GM11168 (cell line): Measurements from ENCODE around the gene XAB2.
"Not testable (repeated sequence)": the region's sequence is repeated elsewhere in the genome, so short reads cannot be mapped to it uniquely, and the experiment has no call there.

Experiments used
- in situ Hi-C: fragments of 300-500 bp; cut with MboI; formaldehyde crosslinking; loops from one replicate; pipeline ENCODE4 v1.12.0; 2022; ENCODE audit warnings: low sequenced_read_pairs; ENCODE audit not compliant: unreplicated experiment

Gene XAB2

DNA sequence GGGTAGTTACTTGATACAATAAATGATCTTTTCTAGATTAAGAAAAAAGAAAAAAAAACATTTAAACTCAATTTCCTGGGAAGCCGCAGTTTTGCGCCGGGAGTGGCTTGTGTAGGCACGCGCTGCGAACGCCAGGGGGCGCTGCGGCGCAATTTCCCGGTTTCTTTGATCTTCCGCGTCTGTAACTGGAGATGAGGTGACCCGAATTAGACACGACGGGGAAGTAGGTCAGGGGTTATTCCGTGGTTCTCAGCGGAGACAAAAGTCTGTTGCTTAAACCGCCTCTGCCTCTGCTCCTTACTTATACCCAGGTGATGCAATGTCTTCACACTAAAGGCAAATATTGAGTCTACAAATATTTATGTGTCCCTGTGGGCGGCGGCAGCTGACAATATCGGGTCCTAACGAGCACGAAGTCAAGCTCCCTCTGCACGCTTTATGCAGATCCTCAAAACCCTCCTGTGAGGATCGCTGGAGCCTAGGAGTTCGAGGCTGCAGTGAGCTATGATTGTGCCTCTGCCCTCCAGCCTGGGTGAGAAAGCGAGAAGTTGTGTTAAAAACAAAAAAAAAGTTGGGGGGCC is 22.8 kb upstream of the XAB2 start:
- in situ Hi-C loops, result no loop called here

DNA sequence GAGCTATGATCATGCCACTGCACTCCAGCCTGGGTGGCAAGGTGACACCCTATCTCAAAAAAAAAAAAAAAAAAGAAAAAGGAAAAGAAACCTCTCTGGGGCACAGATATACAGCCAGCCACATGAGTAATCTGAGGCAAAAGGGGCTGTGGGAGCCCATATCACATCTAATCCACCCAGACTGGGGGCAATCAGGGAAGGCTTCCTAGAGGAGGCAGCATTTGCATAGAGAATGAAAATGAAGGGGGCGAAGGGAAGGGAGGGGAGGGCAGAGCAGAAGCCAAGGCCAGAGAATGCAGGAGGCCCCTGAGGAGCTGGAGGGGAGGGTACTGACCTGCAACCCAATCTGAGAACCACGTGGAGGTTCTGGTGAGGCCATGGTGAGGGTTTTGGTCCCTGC is 20.8 kb upstream of the XAB2 start:
- in situ Hi-C loops, result no loop called here

DNA sequence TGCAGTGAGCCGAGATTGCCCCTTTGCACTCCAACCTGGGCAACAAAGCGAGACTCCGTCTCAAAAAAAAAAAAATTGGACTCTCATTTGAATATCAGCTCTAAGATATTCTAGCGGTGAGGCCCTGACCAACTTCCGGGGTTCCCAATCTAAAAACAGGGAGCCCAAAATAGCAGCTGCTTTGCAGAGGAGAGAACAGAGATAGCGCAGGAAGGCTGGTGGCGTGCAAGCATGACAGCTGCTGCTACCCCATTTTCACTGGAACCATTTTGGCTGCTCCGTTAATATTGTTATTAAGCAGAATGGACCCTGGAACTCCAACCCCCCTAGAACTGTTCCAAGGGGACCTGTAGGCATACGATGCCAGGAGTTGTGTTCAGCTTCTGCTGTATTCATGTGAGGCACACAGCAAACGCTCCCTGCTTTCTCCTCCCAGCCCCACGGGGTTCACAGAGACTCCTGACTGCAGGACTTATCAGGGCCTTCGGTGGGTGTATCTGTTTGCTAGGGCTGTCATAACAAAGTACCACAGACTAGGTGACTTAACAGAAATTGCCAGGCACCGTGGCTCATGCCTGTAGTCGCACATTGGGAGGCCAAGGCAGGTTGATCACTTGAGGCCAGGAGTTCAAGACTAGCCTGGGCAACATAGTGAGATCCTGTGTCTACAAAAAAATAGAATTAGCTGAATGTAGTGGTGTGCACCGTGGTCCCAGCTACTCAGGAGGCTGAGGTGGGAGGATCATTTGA is 19.1 kb upstream of the XAB2 start:
- in situ Hi-C loops, result no loop called here

DNA sequence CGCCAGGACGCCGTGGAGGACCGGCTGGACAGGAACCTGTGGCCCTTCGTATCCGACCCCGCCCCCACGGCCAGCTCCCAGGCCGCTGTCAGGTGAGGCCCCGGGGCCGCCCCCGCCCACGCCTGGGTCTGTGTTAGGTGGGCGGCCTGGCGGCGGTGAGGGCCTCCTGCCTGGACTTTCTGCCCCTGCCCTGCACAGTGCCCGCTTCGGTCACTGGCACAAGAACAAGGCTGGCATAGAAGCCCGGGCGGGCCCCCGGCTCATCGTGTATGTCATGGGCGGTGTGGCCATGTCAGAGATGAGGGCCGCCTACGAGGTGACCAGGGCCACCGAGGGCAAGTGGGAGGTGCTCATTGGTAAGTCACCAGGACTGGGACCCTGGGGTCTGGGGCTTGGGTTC is 17.8 kb upstream of the XAB2 start:
- in situ Hi-C loops, result no loop called here

DNA sequence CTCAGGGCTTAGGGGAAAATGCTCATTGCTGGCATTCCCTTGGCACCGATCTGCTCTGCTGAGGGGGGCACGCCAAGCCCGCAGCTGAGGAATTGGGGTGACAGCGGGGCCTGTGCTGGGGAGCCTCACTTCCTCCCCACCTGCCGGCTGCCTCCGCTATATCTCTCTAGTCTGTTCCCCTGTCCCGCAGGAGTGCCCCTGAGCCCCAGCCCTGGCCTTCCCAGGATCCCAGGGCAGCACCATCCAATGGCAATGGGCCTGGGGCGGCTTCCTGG is 17.0 kb upstream of the XAB2 start:
- in situ Hi-C loops, result no loop called here

DNA sequence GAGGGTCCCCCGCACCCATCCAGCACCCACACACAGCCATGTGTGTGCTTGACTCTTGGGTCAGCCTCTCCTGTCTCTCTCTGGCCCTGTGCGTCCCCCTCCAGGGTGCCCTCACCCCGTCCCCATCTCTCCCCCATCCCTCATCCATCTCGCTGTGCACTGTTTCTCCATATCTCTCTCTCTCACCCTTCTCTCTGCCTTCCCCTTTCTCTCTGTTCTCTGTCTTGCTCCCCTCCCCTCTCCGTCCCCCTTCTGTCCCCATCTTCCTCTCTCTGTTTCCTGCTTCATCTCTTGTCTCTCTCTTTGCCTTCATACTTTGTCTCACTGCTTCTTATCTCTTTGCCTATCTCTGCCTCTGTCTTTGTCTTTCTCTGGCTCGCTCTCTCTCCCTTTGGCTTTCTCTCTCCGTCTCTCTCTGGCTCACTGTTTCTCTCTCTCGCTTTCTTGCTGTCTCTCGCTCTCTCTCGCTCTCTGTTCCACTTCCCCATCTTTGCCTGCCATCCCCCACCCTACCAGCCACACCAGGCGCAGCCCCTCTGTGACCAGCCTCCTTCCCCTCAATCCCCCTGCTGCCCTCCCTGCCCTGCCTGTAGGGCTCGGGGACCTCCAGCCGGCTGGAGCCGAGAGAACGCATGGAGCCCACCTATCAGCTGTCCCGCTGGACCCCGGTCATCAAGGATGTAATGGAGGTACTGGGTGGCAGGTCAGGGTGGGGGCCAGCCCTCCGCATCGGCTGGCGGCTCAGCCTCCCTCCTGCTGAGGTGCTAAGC is 16.5 kb upstream of the XAB2 start:
- in situ Hi-C loops, result no loop called here

DNA sequence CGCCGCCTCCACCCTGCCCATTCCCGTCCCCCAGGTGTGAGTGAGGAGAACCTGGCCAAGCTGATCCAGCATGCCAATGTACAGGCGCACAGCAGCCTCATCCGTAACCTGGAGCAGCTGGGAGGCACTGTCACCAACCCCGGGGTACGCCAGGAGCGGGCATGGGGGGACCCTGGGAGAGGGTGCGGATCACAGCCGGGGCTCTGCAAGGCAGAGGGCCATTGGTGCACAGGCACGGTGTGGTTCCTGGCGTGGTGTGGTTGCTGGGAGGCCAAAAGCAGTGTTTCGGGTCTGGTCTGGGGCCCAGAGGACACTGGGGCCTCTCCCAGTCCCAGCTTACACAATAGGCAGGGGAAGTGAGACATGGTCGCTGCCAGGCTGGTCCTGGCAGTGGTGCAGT is 15.8 kb upstream of the XAB2 start:
- in situ Hi-C loops, result no loop called here

DNA sequence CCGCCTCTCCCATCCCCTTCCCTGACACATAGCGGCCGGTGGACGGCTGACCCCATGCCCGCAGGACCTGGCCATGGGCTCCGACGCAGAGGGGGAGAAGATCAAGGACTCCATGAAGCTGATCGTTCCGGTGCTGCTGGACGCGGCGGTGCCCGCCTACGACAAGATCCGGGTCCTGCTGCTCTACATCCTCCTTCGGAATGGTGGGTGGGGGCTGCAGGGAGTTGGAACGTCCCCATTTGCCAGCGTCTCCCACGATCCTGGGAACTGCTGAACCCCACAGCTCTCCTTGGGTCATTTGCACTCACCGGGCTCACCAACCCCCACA is 15.2 kb upstream of the XAB2 start:
- in situ Hi-C loops, result no loop called here

DNA sequence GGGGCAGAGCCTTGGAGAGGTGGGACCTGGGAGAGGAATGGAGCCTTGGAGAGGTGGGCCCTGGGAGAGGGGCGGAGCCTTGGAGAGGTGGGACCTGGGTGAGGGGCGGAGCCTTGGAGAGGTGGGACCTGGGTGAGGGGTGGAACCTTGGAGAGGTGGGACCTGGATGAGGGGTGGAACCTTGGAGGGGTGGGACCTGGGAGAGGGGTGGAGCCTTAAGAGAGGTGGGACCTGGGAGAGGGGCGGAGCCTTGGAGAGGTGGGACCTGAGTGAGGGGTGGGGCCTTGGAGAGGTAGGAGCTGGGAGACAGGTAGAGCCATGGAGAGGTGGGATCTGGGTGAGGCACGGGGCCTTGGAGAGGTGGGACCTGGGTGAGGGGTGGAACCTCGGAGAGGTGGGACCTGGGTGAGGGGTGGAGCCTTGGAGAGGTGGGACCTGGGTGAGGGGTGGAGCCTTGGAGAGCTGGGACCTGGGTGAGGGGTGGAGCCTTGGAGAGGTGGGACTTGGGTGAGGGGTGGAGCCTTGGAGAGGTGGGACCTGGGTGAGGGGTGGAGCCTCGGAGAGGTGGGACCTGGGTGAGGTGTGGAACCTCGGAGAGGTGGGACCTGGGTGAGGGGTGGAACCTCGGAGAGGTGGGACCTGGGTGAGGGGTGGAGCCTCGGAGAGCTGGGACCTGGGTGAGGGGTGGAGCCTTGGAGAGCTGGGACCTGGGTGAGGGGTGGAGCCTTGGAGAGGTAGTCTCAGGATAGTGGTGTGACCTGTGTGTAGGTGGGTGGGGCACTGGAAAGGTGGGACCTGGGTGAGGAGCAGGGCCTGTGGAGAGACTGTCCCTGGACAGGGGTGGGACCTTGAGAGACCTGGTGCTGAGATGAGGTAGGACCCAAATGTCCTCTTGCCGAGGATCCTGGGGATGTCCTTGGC is 14.5 kb upstream of the XAB2 start:
- in situ Hi-C loops, result not testable (repeated sequence)

DNA sequence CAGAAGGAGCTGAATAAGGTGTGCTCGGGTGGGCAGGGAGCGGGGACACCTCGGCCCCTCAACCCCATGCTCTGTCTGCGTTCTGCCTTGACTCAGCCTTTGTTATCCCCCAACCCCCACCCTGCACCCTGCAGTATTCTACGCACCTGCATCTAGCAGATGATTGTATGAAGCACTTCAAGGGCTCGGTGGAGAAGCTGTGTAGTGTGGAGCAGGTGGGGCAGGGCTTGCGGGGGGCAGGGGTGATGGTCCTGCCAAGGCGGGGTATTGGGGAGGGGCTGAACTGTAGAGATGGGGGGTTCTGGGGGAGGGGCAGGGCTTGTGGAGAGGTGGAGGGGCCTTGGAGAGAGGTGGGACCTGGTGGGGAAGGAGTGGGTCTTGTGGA is 13.7 kb upstream of the XAB2 start:
- in situ Hi-C loops, result no loop called here

DNA sequence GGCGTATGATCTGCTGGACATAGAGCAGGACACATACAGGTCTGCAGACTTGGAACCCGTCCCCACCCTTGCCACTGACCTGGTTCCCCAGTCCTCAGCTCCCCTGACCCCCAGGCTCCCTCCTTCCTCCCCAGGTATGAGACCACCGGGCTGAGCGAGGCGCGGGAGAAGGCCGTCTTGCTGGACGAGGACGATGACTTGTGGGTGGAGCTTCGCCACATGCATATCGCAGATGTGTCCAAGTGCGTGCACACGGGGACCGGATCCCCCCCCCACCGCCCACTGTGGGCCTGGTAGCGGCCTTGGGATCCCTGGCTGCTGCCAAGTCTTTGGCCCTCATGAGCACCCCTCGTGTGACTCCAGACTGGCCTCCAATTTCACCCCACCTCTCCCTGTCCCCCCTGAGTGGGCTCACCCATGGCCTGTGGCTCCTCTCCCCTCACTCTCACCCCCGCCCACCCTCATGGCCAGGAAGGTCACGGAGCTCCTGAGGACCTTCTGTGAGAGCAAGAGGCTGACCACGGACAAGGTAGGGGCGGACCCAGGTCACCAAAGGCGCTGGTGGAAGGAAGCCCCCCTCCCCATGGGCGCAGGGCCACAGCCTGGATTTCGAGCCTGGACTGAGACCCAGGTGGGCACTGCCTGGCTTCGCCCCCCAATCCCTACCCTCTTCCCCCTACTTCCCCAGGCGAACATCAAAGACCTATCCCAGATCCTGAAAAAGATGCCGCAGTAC is 13.1 kb upstream of the XAB2 start:
- in situ Hi-C loops, result no loop called here

DNA sequence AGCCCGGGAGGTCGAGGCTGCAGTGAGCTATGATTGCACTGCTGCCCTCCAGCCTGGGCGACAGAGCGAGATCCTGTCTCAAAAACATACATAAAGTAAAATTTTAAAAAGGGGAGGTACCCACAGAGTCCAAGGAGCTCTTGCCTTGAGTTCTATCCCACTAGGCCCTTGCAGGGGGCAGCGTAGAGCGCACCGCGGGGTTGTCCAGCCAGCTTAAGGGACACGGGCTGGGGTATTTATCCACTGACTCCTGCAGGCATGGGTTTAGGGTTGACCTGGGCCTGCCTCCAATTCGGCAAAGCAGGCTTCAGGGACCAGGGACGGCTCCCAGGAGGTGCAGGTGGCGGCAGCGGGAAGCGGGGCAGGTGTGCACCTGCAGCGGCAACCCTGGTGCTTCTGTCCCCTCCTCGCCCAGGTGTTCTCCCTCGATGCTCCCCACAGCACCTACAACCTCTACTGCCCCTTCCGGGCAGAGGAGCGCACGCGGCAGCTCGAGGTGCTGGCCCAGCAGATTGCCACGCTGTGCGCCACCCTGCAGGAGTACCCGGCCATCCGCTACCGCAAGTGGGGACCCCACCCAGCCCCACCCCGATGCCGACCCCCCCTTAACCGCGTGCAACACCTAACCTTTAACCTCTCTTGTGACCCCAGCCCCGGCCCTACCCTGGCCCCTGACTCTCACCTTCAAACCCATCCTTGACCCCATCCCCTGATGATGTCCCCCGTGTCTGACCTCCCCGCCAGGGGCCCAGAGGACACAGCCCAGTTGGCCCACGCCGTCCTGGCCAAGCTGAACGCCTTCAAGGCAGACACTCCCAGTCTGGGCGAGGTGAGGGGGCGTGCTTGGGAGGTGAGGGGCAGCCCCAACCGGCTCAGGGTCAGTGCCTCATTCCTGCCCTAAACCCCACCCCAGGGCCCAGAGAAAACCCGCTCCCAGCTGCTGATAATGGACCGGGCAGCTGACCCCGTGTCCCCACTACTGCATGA is 12.2 kb upstream of the XAB2 start:
- in situ Hi-C loops, result no loop called here

DNA sequence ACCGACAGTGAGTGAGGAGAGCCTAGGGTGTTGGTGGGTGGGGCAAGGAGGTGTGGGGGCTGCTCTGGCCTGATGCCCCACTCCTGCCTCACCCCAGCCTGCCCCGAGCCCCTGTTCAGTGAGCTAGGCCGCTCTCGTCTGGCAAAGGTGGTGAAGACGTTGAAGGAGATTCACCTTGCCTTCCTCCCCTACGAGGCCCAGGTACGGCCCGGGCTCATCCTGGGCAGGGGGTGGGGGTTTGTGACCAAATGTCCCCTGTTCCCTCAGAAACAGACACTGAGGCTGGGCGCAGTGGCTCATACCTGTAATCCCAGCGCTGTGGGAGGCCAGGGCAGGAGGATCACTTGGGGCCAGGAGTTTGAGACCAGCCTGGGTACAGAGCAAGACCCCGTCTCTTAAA is 11.5 kb upstream of the XAB2 start:
- in situ Hi-C loops, result no loop called here

DNA sequence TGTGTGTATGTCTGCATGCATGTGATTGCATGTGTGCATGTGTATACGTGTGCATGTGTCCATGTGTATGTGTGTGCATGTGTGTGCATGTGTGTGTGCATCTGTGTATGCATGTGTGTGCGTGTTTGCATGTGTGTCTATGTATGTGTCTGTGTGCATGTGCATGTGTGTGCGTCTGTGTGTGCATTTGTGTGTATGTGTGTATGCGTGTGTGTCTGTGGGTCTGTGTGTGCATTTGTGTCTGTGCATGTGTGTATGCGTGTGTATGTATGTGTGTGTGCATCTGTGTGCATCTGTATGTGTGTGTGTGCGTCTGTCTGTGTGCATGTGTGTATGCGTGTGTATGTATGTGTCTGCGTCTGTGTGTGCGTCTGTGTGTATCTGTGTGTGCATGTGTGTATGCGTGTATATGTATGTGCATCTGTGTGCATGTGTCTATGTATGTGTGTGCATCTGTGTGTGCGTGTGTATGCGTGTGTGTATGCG is 10.6 kb upstream of the XAB2 start:
- in situ Hi-C loops, result no loop called here

DNA sequence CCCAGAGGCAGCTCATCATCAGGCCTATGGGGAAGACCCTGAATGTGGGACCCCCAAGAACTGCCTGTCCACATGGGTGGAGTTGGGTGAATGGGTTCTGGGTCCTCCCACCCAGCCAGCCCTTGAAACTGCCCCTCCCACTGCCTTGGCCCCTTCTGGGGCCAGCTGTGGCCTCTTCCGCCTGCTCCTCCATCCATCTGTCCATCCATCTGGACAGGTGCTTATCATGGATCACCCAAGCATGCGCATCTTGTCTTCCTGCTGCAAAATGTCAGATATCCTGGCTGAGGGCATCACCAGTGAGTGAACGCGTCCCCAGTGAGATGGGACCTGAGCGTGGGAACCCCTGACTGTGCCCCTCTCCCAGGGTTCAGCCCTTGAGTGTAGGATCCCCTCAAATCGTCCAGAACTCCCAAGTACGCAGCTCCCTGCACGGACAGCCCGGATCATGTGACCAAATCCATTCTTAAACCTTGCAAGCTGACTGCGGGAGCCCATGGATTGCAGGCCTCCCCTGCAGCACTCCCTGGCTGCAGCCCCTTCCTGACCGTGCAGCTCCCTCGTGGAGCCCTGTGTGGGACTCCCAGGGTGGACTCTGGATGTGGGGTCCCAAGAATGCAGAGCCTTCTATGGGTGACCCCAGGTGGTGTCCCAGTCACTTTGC is 9.6 kb upstream of the XAB2 start:
- in situ Hi-C loops, result no loop called here

DNA sequence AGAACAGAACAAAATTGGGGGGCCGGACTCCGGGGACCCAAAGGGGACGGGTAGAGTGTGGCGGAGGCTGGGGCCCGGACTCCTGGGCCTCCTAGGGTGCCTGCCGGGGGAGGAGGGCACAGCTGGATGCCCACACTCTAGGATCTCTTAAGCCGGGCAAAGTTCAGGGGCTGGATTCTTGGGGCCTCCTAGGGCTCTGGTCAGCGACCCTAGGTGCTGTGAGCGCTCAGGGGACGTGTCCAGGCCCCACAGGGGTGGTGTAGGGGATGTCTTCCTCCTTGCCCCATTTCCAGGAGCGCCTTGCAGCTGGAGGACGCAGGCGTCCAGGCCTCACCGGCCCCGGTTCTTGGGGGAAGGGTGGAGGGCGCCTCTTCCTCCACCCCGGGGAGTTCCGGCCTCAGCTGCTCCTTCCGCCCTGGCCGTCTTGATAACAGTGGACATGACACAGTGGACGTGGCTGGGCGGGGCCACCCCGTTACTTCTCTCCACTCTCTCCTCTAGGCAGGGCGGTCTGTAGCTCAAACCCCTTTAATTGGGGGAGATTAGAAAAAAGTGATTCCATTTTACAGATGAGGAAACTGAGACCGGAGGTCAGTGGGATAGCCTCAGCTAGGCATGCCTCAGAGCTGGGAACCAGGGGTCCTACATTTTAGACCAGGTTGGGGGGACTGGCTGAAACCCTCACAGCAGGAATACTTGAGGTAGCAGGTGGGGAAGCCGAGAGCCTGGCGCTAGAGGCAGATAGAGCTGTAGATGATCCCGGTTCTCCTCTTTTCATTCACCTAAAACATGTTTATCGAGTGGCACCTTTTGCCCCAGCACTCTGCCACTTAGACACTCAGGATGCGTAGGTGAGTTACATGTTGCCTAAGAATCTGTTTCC is 8.3 kb upstream of the XAB2 start:
- in situ Hi-C loops, result no loop called here

DNA sequence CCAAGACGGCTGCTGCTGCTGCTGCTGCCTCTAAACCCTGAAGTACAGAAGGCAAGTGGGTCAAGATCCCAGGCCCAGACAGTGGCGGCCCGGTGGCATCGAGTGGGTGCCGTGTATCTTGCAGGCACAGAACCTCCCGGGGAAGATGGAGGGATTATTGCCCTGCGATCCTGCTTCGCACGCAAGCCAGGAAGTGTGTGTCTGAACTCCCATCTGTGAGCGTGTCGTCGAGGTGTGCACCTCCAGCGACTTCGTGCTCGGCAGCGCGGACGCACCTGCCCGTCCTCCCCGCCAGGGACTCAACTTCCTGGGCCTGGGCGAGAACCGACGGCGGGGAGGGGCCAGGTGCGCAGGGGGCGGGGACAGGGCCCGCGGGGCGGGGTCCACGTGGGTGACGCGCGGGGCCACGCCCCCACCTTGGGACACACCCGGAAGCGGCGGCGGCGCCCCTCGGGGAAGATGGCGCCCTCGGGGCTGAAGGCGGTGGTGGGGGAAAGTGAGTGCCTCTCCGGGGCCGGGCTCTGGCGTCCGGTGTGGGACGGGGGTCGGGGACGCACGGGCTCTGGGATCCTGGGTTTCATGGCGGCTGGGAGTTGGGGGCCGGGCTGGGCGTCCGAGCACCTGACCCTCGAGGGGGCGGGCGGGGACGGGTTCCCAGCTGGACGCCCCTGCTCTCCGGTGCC is 7.5 kb upstream of the XAB2 start, which contains the start of gene STXBP2:
TSS of gene STXBP2 (plus strand) at position 420 of the 683 bp plus-strand sequence. CDS start at position 460, 40 bp downstream.
- in situ Hi-C loops, result no loop called here
